ENCODE measurements around the gene MGAT4B. TPM values are rescaled to one million over a fixed set of nuclear protein-coding genes. Genes with fewer than 3 reads are reported as not detected.

Gene MGAT4B
- total RNA-seq, 2 experiments from 2014 or later = 85.9 to 103 TPM

DNA sequence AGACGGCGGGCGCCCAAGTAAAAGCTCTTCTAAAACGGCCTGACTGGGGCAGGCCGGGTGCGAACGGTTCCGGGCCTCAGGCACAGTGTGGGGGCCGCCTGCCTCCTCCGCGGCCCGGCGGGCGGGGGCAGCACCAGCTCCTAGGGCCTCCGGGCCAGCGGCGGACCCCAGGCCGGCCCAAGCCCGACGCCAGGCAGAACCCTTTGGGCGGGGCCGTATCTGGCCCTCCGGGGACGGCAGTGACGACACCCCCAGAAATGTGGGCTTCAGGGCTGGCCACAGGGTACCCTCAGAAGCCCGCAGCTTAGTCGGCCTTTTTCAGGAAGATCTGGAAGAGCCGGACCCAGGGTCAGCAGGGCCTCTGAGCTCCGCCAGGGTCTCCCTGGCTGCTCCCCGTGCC lies 8.9 kb downstream of the MGAT4B start:
- POLR2A ChIA-PET = interaction anchor here (0.5 to 1.1 kb wide), 4 partner anchors 8 to 43 kb away, joined by 3 read pairs; partner anchors contain the start of gene SQSTM1

GRCh38 chr5:179796877-179797608 lies 9.6 kb downstream of the MGAT4B start:
- peak overlapping the region; percentile 46 for H3K27ac Mint-ChIP-seq
- ATAC-seq (no peak), DNase-seq (no peak)
- no peaks in the 10 kb centered on the region for H3K9me3 Mint-ChIP-seq (ENCODE audit: insufficient read depth)
- POLR2A ChIA-PET = interaction anchor here (0.5 to 1.1 kb wide), 5 partner anchors 9 to 97 kb away, joined by 3 read pairs; partner anchors contain the start of gene SQSTM1
- H3K4me3 Mint-ChIP-seq = peak overlapping the region; percentile 38
- peaks cover 32% of the 10 kb centered on the region for H3K36me3 Mint-ChIP-seq (ENCODE audit: low read depth)
- no peaks in the 10 kb centered on the region for H3K27me3 Mint-ChIP-seq (ENCODE audit: low read depth)
- H3K4me1 Mint-ChIP-seq (ENCODE audit: low read depth) = peaks cover 38% of the 10 kb centered on the region
- CTCF ChIA-PET = interaction anchor here (0.7 to 6.3 kb wide), 6 partner anchors 22 to 106 kb away, joined by 3 to 48 read pairs (median 3); partner anchors contain the start of gene SQSTM1

More for the DNA sequence above, 8.9 kb downstream of the MGAT4B start:
- Mint-ChIP-seq H3K9me3 (ENCODE audit: insufficient read depth) (no peaks in the 10 kb centered on the region), H3K27me3 (ENCODE audit: low read depth) (no peaks in the 10 kb centered on the region), H3K36me3 (ENCODE audit: low read depth) (peaks cover 32% of the 10 kb centered on the region), H3K4me1 (ENCODE audit: low read depth) (peaks cover 36% of the 10 kb centered on the region), H3K27ac (no peak overlapping the region), H3K4me3 (no peak overlapping the region)
- DNase-seq = no peak
- CTCF ChIA-PET = interaction anchor here (0.7 to 6.3 kb wide), 2 partner anchors 35 to 107 kb away, joined by 3 to 48 read pairs; no protein-coding TSS in a partner anchor
- ATAC-seq = no peak

GRCh38 chr5:179795863-179796833 lies 10.5 kb downstream of the MGAT4B start:
- Mint-ChIP-seq H3K27ac (peak overlapping the region; percentile 46), H3K27me3 (ENCODE audit: low read depth) (no peaks in the 10 kb centered on the region), H3K36me3 (ENCODE audit: low read depth) (peaks cover 27% of the 10 kb centered on the region), H3K4me3 (peak overlapping the region; percentile 36), H3K9me3 (ENCODE audit: insufficient read depth) (no peaks in the 10 kb centered on the region), H3K4me1 (ENCODE audit: low read depth) (peaks cover 36% of the 10 kb centered on the region)
- ChIA-PET CTCF (interaction anchor here (0.6 to 6.3 kb wide), 6 partner anchors 19 to 65 kb away, joined by 3 to 48 read pairs (median 3); partner anchors contain the start of gene SQSTM1), POLR2A (interaction anchor here (0.8 to 1.1 kb wide), 2 partner anchors 10 to 96 kb away, joined by 3 read pairs; no protein-coding TSS in a partner anchor)
- DNase-seq (peak; percentile 72), ATAC-seq (peak; percentile 71)

DNA sequence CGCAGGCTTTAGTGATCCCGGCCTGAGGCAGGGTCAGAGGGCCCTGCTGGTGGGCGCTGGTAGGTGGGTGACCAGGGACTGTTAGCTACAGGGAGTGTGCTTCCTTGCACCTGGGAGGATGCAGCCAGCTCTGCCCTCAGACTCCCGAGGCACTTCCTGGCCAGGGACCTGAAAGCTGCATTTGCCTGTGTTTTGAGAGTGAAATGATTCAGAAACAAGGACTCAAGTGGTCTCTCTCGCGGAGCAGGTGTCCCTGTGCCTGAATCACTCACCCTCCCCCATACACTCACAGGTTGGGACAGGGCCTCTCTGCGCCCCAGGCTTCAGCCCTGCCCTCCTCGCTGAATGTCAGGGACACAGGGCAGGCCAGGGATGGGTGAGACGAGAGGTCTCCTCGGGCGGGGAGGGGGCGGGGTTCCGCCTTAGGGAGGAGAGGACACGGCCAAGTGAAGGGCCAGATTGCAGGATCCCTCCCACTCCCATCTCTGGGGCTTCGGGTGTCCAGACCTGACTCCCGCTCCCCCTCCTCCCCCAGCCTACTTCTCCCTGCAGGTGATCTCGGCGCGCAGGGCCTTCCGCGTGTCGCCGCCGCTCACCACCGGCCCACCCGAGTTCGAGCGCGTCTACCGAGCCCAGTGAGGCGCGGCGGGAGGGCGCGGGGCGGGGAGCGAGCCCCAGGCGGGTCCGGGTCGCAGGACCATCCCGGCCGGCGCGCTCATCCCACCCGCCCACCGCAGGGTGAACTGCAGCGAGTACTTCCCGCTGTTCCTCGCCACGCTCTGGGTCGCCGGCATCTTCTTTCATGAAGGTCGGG lies 11.4 kb downstream of the MGAT4B start:
- no peak for DNase-seq

DNA sequence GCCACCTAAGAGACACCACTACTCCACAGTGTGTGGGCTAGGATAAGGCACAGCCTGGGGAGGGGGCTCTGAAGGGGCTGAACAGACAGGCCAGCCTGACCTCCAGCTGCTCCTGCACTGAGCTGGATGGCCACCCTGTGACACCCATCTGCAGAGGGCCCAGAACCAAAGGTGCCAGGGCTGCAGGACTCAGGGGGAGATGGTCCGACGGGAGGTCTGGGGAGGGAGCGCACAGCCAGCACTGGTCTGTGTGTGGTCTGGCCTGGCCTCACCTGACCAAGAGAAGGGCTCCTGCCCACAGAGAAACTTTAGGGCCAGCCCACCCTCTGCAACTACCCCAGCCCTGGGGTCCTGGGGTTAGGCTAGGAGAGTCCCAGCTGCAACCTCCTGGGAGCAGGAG lies 12.1 kb downstream of the MGAT4B start:
- ATAC-seq (no peak), DNase-seq (no peak)
- H3K36me3 Mint-ChIP-seq (ENCODE audit: low read depth) = peaks cover 21% of the 10 kb centered on the region
- no peaks in the 10 kb centered on the region for H3K27me3 Mint-ChIP-seq (ENCODE audit: low read depth)
- H3K4me1 Mint-ChIP-seq (ENCODE audit: low read depth) = peaks cover 36% of the 10 kb centered on the region
- no peaks in the 10 kb centered on the region for H3K9me3 Mint-ChIP-seq (ENCODE audit: insufficient read depth)
- no peak overlapping the region for H3K27ac Mint-ChIP-seq
- CTCF ChIA-PET = interaction anchor here (1.1 to 6.3 kb wide), 4 partner anchors 7 to 32 kb away, joined by 3 to 48 read pairs (median 10); partner anchors contain the start of gene SQSTM1
- POLR2A ChIA-PET = interaction anchor here (1.3 to 2.0 kb wide), 2 partner anchors 61 to 171 kb away, joined by 4 to 6 read pairs; partner anchors contain the start of gene HNRNPH1
- H3K4me3 Mint-ChIP-seq = peak overlapping the region; percentile 61

More for the DNA sequence above, 11.4 kb downstream of the MGAT4B start:
- Mint-ChIP-seq H3K4me3 (peak overlapping the region; percentile 61), H3K4me1 (ENCODE audit: low read depth) (peaks cover 36% of the 10 kb centered on the region), H3K36me3 (ENCODE audit: low read depth) (peaks cover 24% of the 10 kb centered on the region), H3K9me3 (ENCODE audit: insufficient read depth) (no peaks in the 10 kb centered on the region), H3K27ac (no peak overlapping the region), H3K27me3 (ENCODE audit: low read depth) (no peaks in the 10 kb centered on the region)
- CTCF ChIA-PET = interaction anchor here (0.6 to 6.3 kb wide), 4 partner anchors 20 to 32 kb away, joined by 3 to 48 read pairs (median 8); partner anchors contain the start of gene SQSTM1
- POLR2A ChIA-PET = interaction anchor here (1.3 to 2.0 kb wide), 2 partner anchors 62 to 171 kb away, joined by 4 to 6 read pairs; partner anchors contain the start of gene HNRNPH1
- no peak for ATAC-seq

GRCh38 chr5:179794171-179794570 lies 12.5 kb downstream of the MGAT4B start:
- no peaks in the 10 kb centered on the region for H3K9me3 Mint-ChIP-seq (ENCODE audit: insufficient read depth)
- ChIA-PET POLR2A (interaction anchor here (0.6 to 2.0 kb wide), 4 partner anchors 33 to 170 kb away, joined by 3 to 6 read pairs (median 4); partner anchors contain the start of gene HNRNPH1), CTCF (interaction anchor here (1.1 to 6.3 kb wide), 4 partner anchors 8 to 32 kb away, joined by 3 to 48 read pairs (median 10); partner anchors contain the start of gene SQSTM1)
- H3K27ac Mint-ChIP-seq = peak overlapping the region; percentile 82
- peak overlapping the region; percentile 61 for H3K4me3 Mint-ChIP-seq
- no peak for DNase-seq
- H3K27me3 Mint-ChIP-seq (ENCODE audit: low read depth) = no peaks in the 10 kb centered on the region
- H3K36me3 Mint-ChIP-seq (ENCODE audit: low read depth) = peaks cover 17% of the 10 kb centered on the region
- peaks cover 35% of the 10 kb centered on the region for H3K4me1 Mint-ChIP-seq (ENCODE audit: low read depth)
- ATAC-seq = no peak

GRCh38 chr5:179793468-179794139 lies 13.1 kb downstream of the MGAT4B start, which contains the start of gene LTC4S:
Gene LTC4S, plus strand, starts transcription at chr5:179793986. Its CDS starts 95 bp downstream, at chr5:179794081.
- ATAC-seq (peak; percentile 55), DNase-seq (peak; percentile 83)
- ChIA-PET POLR2A (interaction anchor here (0.6 to 2.0 kb wide), 4 partner anchors 33 to 170 kb away, joined by 3 to 6 read pairs (median 4); partner anchors contain the start of gene HNRNPH1), CTCF (interaction anchor here (1.4 to 6.3 kb wide), 3 partner anchors 8 to 31 kb away, joined by 7 to 48 read pairs (median 13); partner anchors contain the start of gene SQSTM1)
- peaks cover 35% of the 10 kb centered on the region for H3K4me1 Mint-ChIP-seq (ENCODE audit: low read depth)
- H3K9me3 Mint-ChIP-seq (ENCODE audit: insufficient read depth) = no peaks in the 10 kb centered on the region
- peak within 1 kb of the TSS; percentile 61 for H3K4me3 Mint-ChIP-seq
- peak within 1 kb of the TSS; percentile 82 for H3K27ac Mint-ChIP-seq
- peaks cover 13% of the 10 kb centered on the region for H3K36me3 Mint-ChIP-seq (ENCODE audit: low read depth)
- H3K27me3 Mint-ChIP-seq (ENCODE audit: low read depth) = no peaks in the 10 kb centered on the region

DNA sequence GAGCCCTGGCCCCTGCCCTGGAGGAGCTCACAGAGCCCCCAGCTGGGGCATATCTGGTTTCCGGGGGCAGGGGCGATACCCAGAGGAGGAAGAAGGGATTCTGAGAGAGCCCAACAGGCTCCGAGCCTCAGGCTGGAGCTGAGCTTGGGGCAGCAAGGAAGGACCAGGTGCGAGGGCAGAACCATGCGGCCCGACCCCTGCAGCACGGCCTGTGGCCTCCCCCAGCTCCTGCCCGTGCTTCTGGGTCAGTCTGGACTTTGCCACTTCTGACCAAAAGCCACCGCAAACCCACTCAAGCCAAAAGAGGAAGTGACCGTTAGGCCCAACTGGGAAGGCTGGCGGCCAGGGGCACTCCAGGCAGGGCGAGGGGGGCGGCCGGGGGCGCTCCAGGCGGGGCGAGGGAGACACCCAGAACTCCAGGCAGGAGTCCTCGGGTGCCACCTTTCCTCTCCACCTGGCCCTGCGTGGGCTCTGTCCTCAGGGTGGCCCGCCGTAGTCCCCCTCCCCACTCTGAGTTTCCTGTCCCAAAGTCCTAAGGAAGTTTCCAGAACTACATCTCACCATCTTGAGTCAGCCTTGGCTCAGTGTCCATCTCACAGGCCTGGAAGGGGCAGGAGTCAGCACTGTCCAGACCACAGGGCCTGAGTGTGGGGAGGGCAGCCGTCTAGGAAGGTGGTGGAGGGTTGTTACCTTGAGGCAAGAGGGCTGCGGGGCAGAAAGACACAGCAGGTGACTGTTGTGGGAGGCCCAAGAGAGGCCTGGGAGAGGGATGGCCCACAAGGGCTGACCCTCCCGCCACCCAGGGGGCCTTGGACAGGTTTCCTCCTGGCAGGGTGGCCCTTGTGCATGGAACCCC lies 13.8 kb downstream of the MGAT4B start:
- Mint-ChIP-seq H3K27ac (peak overlapping the region; percentile 82), H3K4me3 (no peak overlapping the region), H3K4me1 (ENCODE audit: low read depth) (peaks cover 35% of the 10 kb centered on the region), H3K27me3 (ENCODE audit: low read depth) (no peaks in the 10 kb centered on the region), H3K9me3 (ENCODE audit: insufficient read depth) (no peaks in the 10 kb centered on the region), H3K36me3 (ENCODE audit: low read depth) (peaks cover 10% of the 10 kb centered on the region)
- ChIA-PET CTCF (interaction anchor here (1.0 to 6.3 kb wide), 3 partner anchors 9 to 49 kb away, joined by 3 to 48 read pairs (median 7); no protein-coding TSS in a partner anchor), POLR2A (interaction anchor here (0.8 to 2.0 kb wide), 2 partner anchors 32 to 169 kb away, joined by 3 to 6 read pairs; partner anchors contain the start of gene HNRNPH1)
- no peak for ATAC-seq
- no peak for DNase-seq

DNA sequence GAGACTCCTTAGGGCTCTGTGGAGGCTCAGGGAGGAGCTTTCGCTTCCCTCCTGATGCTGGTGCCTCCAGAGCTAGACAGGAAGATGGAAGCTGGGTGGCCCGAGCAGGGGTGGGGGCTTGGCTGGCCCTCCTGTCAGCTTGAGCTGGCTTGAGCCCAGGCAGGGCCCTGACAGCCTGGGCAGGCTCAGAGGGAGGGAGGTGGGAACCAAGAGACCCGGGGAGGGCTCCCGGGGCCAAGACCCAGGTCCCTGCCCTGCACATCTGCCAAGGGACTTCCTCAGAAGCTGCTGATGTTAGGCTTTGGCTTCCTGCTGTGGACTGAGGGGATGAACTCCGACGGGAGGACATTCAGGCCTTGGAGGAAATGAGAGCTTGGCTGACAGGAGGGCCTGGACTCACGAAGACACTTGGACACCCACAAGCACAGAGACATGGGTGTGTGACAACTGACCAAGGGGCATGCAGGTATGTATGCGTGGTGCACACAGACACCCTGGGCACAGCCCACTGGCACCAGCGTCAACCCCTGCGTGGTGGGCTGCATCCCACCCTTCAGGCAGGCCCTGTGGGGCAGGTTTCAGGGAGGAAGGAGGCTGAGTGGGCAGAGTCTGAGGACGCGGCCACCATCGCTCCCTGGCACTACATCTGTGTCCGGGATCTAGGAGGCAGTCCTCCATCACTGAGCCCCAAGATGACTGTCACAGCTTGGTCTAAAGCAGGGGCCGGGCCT lies 14.6 kb downstream of the MGAT4B start:
- DNase-seq (no peak), ATAC-seq (no peak)
- Mint-ChIP-seq H3K4me1 (ENCODE audit: low read depth) (peaks cover 35% of the 10 kb centered on the region), H3K9me3 (ENCODE audit: insufficient read depth) (no peaks in the 10 kb centered on the region), H3K27ac (peak overlapping the region; percentile 43), H3K4me3 (no peak overlapping the region), H3K27me3 (ENCODE audit: low read depth) (no peaks in the 10 kb centered on the region), H3K36me3 (ENCODE audit: low read depth) (peaks cover 5% of the 10 kb centered on the region)
- ChIA-PET CTCF (interaction anchor here (0.9 to 6.3 kb wide), 3 partner anchors 29 to 50 kb away, joined by 3 to 48 read pairs (median 3); no protein-coding TSS in a partner anchor), POLR2A (no interaction called here)

Data from activated CD8-positive, alpha-beta T cell treated with anti-CD3 and anti-CD28 coated beads, Interleukin-2, amount 10 ng/mL, durations not matched to agents 7 days and 5 days (primary cell).